HG02571 (cell line): ENCODE measurements around the gene HID1.

Experiments used
- ATAC-seq: cut with Tn5 transposase; IDR thresholded peaks from one replicate; pipeline ENCODE4 v1.9.1; 2021; ENCODE audit warnings: mild to moderate bottlenecking, moderate library complexity; ENCODE audit not compliant: unreplicated experiment

Gene HID1

GRCh38 chr17:74901353-74902135, 71.0 kb downstream of the HID1 start:
- ATAC-seq, result no peak
